HG03135 (cell line): ENCODE data around the gene FZR1.
"Not testable (repeated sequence)": the region's sequence is repeated elsewhere in the genome, so short reads cannot be mapped to it uniquely, and the experiment has no call there.

Source experiments
- ATAC-seq: cut with Tn5 transposase; IDR thresholded peaks from one replicate; pipeline ENCODE4 v1.9.1; 2021; ENCODE audit warnings: mild to moderate bottlenecking, moderate library complexity; ENCODE audit not compliant: unreplicated experiment

FZR1 gene

DNA sequence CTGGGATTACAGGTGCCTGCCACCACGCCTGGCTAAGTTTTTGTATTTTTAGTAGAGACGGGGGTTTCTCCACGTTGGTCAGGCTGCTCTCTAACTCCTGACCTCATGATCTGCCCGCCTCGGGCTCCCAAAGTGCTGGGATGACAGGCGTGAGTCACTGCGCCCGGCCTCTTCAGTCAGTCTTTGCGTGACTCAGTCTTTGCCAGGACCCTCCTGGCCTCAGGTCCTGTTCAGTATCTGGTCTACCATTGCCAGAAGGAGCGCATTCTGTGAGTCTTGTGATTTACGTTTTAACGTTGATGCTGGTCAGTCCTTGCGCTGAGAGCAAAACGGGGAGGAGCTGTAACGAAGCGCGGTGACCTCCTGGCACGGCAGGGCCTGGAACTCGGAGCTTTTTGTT lies 59.0 kb downstream of the FZR1 start:
- no peak for ATAC-seq

DNA sequence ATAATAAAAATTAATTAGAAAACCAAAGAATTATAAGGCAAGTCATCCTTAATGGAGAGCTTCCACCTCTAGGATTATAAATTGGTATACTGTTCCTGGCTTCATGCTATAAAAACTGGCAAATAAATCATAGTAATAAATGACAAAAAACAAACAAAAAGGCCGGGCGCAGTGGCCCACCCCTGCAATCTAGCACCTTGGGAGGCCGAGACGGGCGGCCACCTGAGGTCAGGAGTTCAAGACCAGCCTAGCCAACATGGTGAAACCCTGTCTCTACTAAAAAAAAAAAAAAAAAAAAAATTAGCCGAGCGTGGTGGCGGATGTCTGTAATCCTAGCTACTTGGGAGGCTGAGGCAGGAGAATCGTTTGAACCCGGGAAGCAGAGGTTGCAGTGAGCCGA lies 63.9 kb downstream of the FZR1 start:
- not testable (repeated sequence) for ATAC-seq

- ATAC-seq: no peak
Observed at GRCh38 chr19:3570606-3571011, 64.5 kb downstream of the FZR1 start.

GRCh38 chr19:3572132-3572854 lies 66.2 kb downstream of the FZR1 start:
- peak; percentile 88 for ATAC-seq

GRCh38 chr19:3572855-3573161 lies 66.7 kb downstream of the FZR1 start, which contains the start of gene HMG20B:
HMG20B (plus strand) TSS chr19:3572944; CDS start chr19:3573310, 366 bp downstream.
- ATAC-seq: no peak

DNA sequence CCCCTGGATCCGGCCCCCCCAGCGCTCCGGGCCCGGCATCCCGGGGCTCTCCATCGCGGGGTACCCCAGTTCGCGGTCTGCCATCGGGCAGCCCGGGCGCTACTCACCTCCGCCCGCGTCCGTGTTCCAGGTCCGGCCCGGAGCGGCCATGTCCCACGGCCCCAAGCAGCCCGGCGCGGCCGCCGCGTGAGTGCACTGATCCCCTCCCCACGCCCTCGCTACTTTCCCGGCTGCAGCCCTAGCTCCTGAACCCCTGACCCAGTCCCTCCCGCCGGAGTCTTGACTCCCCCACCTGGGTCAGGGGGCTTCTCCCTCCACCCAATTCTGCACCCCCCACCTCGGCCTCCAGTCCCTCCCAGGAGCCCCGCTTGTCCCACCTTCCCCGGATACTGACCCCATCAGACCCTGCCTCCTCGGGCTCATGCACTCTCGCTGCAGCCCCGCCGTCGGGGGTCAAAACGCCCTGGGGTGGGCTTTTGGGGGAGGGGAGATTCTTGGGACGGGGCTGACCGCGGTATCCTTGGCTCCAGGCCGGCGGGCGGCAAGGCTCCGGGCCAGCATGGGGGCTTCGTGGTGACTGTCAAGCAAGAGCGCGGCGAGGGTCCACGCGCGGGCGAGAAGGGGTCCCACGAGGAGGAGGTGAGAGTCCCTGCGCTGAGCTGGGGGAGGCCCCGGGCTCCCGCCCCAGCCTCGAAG lies 67.2 kb downstream of the FZR1 start:
- ATAC-seq: peak; percentile 20

- ATAC-seq: no peak
Observed at GRCh38 chr19:3573858-3574637, 67.9 kb downstream of the FZR1 start.

GRCh38 chr19:3575260-3575741 lies 69.2 kb downstream of the FZR1 start:
- no peak for ATAC-seq

GRCh38 chr19:3575949-3576673 lies 70.0 kb downstream of the FZR1 start:
- no peak for ATAC-seq

DNA sequence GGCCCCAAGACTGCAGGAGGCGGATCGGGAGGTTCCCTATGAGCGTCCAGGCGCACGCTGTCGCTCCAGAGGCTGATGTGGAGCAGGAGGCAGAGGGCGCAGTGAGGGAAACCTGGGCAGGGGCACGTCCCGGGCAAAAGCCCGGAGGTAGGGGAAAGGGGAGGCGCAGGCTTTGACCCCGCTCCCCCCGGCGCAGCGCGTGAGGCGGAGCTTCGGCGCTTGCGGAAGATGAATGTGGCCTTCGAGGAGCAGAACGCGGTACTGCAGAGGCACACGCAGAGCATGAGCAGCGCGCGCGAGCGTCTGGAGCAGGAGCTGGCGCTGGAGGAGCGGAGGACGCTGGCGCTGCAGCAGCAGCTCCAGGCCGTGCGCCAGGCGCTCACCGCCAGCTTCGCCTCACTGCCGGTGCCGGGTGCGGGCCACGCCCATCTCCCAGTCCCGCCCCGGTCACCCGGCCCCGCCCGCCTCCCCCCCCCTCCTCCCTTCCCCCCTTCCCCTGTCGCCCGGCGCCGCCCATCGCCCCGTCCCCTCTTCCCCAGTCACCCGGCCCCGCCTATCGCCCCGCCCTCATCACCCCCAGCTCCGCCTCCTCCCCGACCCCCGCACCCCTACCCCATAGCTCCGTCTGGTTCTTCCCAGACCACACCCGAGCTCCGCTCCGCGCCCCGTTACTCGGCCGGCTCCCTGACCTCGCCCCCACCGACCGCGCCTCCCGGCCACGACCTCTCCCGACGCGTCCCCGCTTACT lies 70.8 kb downstream of the FZR1 start:
- no peak for ATAC-seq

- no peak for ATAC-seq
Observed at GRCh38 chr19:3577723-3578344, 71.7 kb downstream of the FZR1 start.

- ATAC-seq: no peak
Observed at GRCh38 chr19:3578390-3578789, 72.3 kb downstream of the FZR1 start.

- no peak for ATAC-seq
Observed at GRCh38 chr19:3580156-3580934, 74.2 kb downstream of the FZR1 start.

DNA sequence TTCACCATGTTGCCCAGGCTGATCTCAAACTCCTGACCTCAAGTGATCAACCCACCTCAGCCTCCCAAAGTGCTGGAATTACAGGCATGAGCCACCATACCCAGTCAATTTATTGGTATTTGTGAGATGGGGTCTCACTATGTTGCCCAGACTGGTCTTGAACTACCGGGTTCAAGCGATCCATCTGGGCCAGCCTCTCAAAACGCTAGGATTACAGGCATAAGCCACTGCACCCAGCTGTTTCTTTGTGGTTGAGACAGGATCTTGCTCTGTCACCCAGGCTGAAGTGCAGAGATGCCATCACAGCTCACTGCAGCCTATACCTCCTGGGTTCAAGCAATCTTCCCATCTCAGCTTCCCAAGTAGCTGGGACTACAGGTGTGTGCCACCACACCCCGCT lies 75.7 kb downstream of the FZR1 start:
- ATAC-seq: not testable (repeated sequence)

- not testable (repeated sequence) for ATAC-seq
Observed at GRCh38 chr19:3584036-3584802, 78.1 kb downstream of the FZR1 start.

- no peak for ATAC-seq
Observed at GRCh38 chr19:3585301-3586126, 79.4 kb downstream of the FZR1 start, which contains the start of gene GIPC3. GIPC3 (plus strand) TSS chr19:3585478; CDS start chr19:3585598, 120 bp downstream.

DNA sequence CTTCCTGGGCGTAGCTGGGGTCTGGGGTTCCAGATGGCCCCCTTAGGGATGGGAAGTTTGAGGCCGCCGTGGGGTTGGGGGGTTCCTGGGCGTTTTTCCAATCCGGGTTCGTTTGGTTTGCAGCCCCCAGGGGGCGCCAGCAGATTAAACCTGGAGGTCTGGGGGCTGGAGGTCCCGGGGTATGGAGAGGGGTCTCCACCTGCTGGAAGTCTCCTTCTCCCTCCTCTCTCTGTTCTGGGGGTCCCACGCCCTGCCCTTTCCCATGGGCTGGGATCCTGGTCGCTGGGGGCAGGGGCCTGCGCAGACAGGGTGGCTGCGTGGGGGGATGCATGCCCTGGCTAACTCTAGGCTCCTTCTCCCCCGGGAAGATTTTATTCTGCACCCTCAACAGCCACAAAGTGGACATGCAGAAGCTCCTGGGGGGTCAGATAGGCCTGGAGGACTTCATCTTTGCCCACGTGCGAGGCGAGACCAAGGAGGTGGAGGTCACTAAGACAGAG lies 80.1 kb downstream of the FZR1 start:
- ATAC-seq: no peak
